Mesenchymal stem cell (in vitro differentiated cells and primary cell): ENCODE measurements around the gene DSPP. TPM values are rescaled to one million over a fixed set of nuclear protein-coding genes. Genes with fewer than 3 reads are reported as not detected.

Experiments
- DNase-seq: peaks from one replicate; pipeline ENCODE4 v3.0.0-alpha.2; 2013
- H2AFZ ChIP-seq: one replicate; pipeline ENCODE4 v1.6.1; 2013; ENCODE audit warnings: low read depth, mild to moderate bottlenecking, control low read depth, inconsistent platforms, low read length, moderate library complexity
- H2AK5ac ChIP-seq: 2 replicates; pipeline ENCODE4 v1.6.1; 2013; ENCODE audit warnings: low read length, moderate library complexity, mild to moderate bottlenecking, inconsistent platforms; ENCODE audit not compliant: severe bottlenecking
- H2BK120ac ChIP-seq: one replicate; pipeline ENCODE4 v1.6.1; 2013; ENCODE audit warnings: low read depth, mild to moderate bottlenecking, inconsistent platforms, low read length, moderate library complexity
- H2BK12ac ChIP-seq, 2 experiments: one replicate each; pipeline ENCODE4 v1.6.1; 2013; ENCODE audit warnings: inconsistent platforms in 2 of 2, low read length in 2 of 2, mild to moderate bottlenecking in 2 of 2, moderate library complexity in 2 of 2, control low read depth in 1 of 2
- H2BK15ac ChIP-seq: one replicate; pipeline ENCODE4 v1.6.1; 2013; ENCODE audit warnings: mild to moderate bottlenecking, low read depth, inconsistent platforms; ENCODE audit not compliant: poor library complexity, severe bottlenecking
- H2BK5ac ChIP-seq: 2 replicates; pipeline ENCODE4 v1.6.1; 2013; ENCODE audit warnings: low read depth, mild to moderate bottlenecking, low read length, control low read depth, inconsistent platforms; ENCODE audit not compliant: poor library complexity, severe bottlenecking
- H3K14ac ChIP-seq, 2 experiments: one replicate each; pipeline ENCODE4 v1.6.1; 2013; ENCODE audit warnings: inconsistent platforms in 2 of 2, low read length in 2 of 2, control low read depth in 1 of 2, mild to moderate bottlenecking in 1 of 2, moderate library complexity in 1 of 2
- H3K18ac ChIP-seq, 2 experiments: one replicate each; pipeline ENCODE4 v1.6.1; 2013; ENCODE audit warnings: inconsistent platforms in 2 of 2, low read length in 2 of 2, control low read depth in 1 of 2, low read depth in 1 of 2, mild to moderate bottlenecking in 1 of 2
- H3K23ac ChIP-seq, 2 experiments: one replicate each; pipeline ENCODE4 v1.6.1; 2013; ENCODE audit warnings: inconsistent platforms in 2 of 2, low read length in 2 of 2, mild to moderate bottlenecking in 2 of 2, moderate library complexity in 2 of 2, control low read depth in 1 of 2
- H3K27ac ChIP-seq: 2 replicates; pipeline ENCODE4 v1.5.1; 2013; ENCODE audit warnings: mild to moderate bottlenecking, moderate library complexity, low read length, control low read depth, inconsistent platforms; ENCODE audit not compliant: poor library complexity, severe bottlenecking
- H3K27me3 ChIP-seq, 2 experiments: 2 replicates each; pipeline versions ENCODE4 v1.6.1 to v1.7.0; 2013; ENCODE audit warnings: low read length in 2 of 2, mild to moderate bottlenecking in 2 of 2, moderate library complexity in 2 of 2, control low read depth in 1 of 2, inconsistent platforms in 1 of 2; ENCODE audit not compliant: control insufficient read depth in 1 of 2, insufficient read depth in 1 of 2
- H3K36me3 ChIP-seq, 2 experiments: 2 replicates each; pipeline versions ENCODE4 v1.6.1 to v1.7.0; 2013; ENCODE audit warnings: low read length in 2 of 2, control low read depth in 1 of 2, inconsistent platforms in 1 of 2, low read depth in 1 of 2, mild to moderate bottlenecking in 1 of 2; ENCODE audit not compliant: insufficient read depth in 2 of 2, control insufficient read depth in 1 of 2
- H3K4ac ChIP-seq, 2 experiments: one replicate each; pipeline ENCODE4 v1.6.1; 2013; ENCODE audit warnings: inconsistent platforms in 2 of 2, low read length in 2 of 2, mild to moderate bottlenecking in 2 of 2, moderate library complexity in 2 of 2, control low read depth in 1 of 2, low read depth in 1 of 2
- H3K4me1 ChIP-seq: 2 replicates; pipeline ENCODE4 v1.6.1; 2013; ENCODE audit warnings: low read depth, low read length, control low read depth; ENCODE audit not compliant: control insufficient read depth, insufficient read depth
- H3K4me2 ChIP-seq: 2 replicates; pipeline ENCODE4 v1.6.1; 2013; ENCODE audit warnings: low read length, mild to moderate bottlenecking, inconsistent platforms; ENCODE audit not compliant: poor library complexity, severe bottlenecking
- H3K4me3 ChIP-seq, 2 experiments: 2 replicates each; pipeline versions ENCODE4 v1.5.1 to v1.7.0; 2013; ENCODE audit warnings: low read length in 2 of 2, mild to moderate bottlenecking in 2 of 2, control low read depth in 1 of 2, low read depth in 1 of 2; ENCODE audit not compliant: insufficient read depth in 1 of 2
- H3K79me1 ChIP-seq: replicated peaks from 2 replicates; pipeline ENCODE4 v1.6.1; 2013; ENCODE audit warnings: mild to moderate bottlenecking, control low read depth, low read length, inconsistent platforms; ENCODE audit not compliant: poor library complexity, severe bottlenecking
- H3K9ac ChIP-seq: 2 replicates; pipeline ENCODE4 v1.7.0; 2013; ENCODE audit warnings: mild to moderate bottlenecking, low read length, moderate library complexity
- H3K9me3 ChIP-seq: 2 replicates; pipeline ENCODE4 v1.7.0; 2013; ENCODE audit warnings: mild to moderate bottlenecking, low read length; ENCODE audit not compliant: control insufficient read depth
- H4K8ac ChIP-seq: one replicate; pipeline ENCODE4 v1.6.1; 2013; ENCODE audit warnings: inconsistent platforms, mild to moderate bottlenecking, low read length, moderate library complexity
- H4K91ac ChIP-seq: one replicate; pipeline ENCODE4 v1.6.1; 2013; ENCODE audit warnings: mild to moderate bottlenecking, low read length, inconsistent platforms
- WGBS: methylation state at CpG from one replicate; pipeline ENCODE4 v1.1.7; 2013; ENCODE audit warnings: mixed read lengths; 5-methylcytosine and 5-hydroxymethylcytosine counted together
- polyA plus RNA-seq, 2 experiments: library from polyadenylated mRNA; stranded (reverse); fragments of 200-250 nt; gene quantifications; one replicate each; pipeline ENCODE4 v1.2.3, GENCODE V29; 2013

Gene DSPP
- polyA plus RNA-seq (2013, experiment 1 of 2): not detected
- polyA plus RNA-seq (2013, experiment 2 of 2): not detected

GRCh38 chr4:87608229-87608628 lies at the start of gene DSPP:
TSS of gene DSPP (plus strand) at chr4:87608529. CDS start at chr4:87610909, 2,380 bp downstream.
- no peaks in the 10 kb centered on the region for H3K9me3 ChIP-seq
- no peak within 1 kb of the TSS for H4K8ac ChIP-seq
- peak within 1 kb of the TSS; percentile 5 for H2AFZ ChIP-seq
- no peak within 1 kb of the TSS for H3K4ac ChIP-seq
- no peak within 1 kb of the TSS for H2BK120ac ChIP-seq
- no peak within 1 kb of the TSS for H3K18ac ChIP-seq
- H2BK15ac ChIP-seq: no peak within 1 kb of the TSS
- H3K27ac ChIP-seq: no peak within 1 kb of the TSS
- H2AK5ac ChIP-seq: no peak within 1 kb of the TSS
- no peak within 1 kb of the TSS for H3K4me2 ChIP-seq
- H3K4me3 ChIP-seq: no peak within 1 kb of the TSS
- H3K4me1 ChIP-seq: no peaks in the 10 kb centered on the region
- WGBS: 87% methylated on average over 4 of the region's 4 CpGs
- H3K27me3 ChIP-seq: peaks cover 5 to 8% of the 10 kb centered on the region in 2 experiments
- H3K14ac ChIP-seq: no peak within 1 kb of the TSS
- H2BK5ac ChIP-seq: no peak within 1 kb of the TSS
- no peaks in the 10 kb centered on the region for H3K36me3 ChIP-seq
- H3K79me1 ChIP-seq: no peaks in the 10 kb centered on the region
- H3K9ac ChIP-seq: no peak within 1 kb of the TSS
- DNase-seq: no peak
- no peak within 1 kb of the TSS for H3K23ac ChIP-seq
- no peak within 1 kb of the TSS for H4K91ac ChIP-seq
- H2BK12ac ChIP-seq: no peak within 1 kb of the TSS

- Histone ChIP-seq H2BK12ac (no peak overlapping the region), H2AFZ (no peak overlapping the region), H3K4me1 (peaks cover 1% of the 10 kb centered on the region), H3K36me3 (no peaks in the 10 kb centered on the region), H2BK15ac (no peak overlapping the region), H3K4ac (no peak overlapping the region), H3K18ac (no peak overlapping the region), H3K79me1 (no peaks in the 10 kb centered on the region), H2BK5ac (no peak overlapping the region), H3K4me2 (no peak overlapping the region), H3K9me3 (no peaks in the 10 kb centered on the region), H3K27me3 (no peaks in the 10 kb centered on the region), H3K4me3 (no peak overlapping the region), H4K91ac (no peak overlapping the region), H2AK5ac (no peak overlapping the region), H2BK120ac (no peak overlapping the region), H3K9ac (no peak overlapping the region), H3K23ac (no peak overlapping the region), H4K8ac (no peak overlapping the region), H3K27ac (no peak overlapping the region), H3K14ac (no peak overlapping the region)
- DNase-seq: no peak
- WGBS: 74% methylated on average over 6 of the region's 8 CpGs
These were observed 49.1 kb upstream of the DSPP start for GRCh38 chr4:87559090-87559837.

- H3K18ac ChIP-seq: no peak overlapping the region
- no peak overlapping the region for H3K27ac ChIP-seq
- no peak overlapping the region for H2BK120ac ChIP-seq
- no peaks in the 10 kb centered on the region for H3K36me3 ChIP-seq
- H3K14ac ChIP-seq: no peak overlapping the region
- H4K91ac ChIP-seq: no peak overlapping the region
- no peak overlapping the region for H3K4ac ChIP-seq
- H3K4me1 ChIP-seq: peaks cover 1% of the 10 kb centered on the region
- H3K79me1 ChIP-seq: no peaks in the 10 kb centered on the region
- no peak overlapping the region for H3K9ac ChIP-seq
- no peak overlapping the region for H3K4me2 ChIP-seq
- WGBS: 89% methylated on average over 2 of the region's 2 CpGs
- H2BK12ac ChIP-seq: no peak overlapping the region
- no peak overlapping the region for H2BK5ac ChIP-seq
- no peaks in the 10 kb centered on the region for H3K9me3 ChIP-seq
- no peak overlapping the region for H2AFZ ChIP-seq
- no peak overlapping the region for H3K23ac ChIP-seq
- no peaks in the 10 kb centered on the region for H3K27me3 ChIP-seq
- H2BK15ac ChIP-seq: no peak overlapping the region
- no peak overlapping the region for H2AK5ac ChIP-seq
- no peak for DNase-seq
- H3K4me3 ChIP-seq: no peak overlapping the region
- no peak overlapping the region for H4K8ac ChIP-seq
These were observed 47.5 kb upstream of the DSPP start for GRCh38 chr4:87560802-87561201.

- Histone ChIP-seq H3K9ac (no peak overlapping the region), H2AFZ (no peak overlapping the region), H3K4me1 (no peaks in the 10 kb centered on the region), H3K27me3 (no peaks in the 10 kb centered on the region), H2AK5ac (no peak overlapping the region), H3K14ac (no peak overlapping the region), H3K23ac (no peak overlapping the region), H3K18ac (no peak overlapping the region), H3K4me2 (no peak overlapping the region), H2BK12ac (no peak overlapping the region), H2BK5ac (no peak overlapping the region), H4K91ac (no peak overlapping the region), H3K9me3 (no peaks in the 10 kb centered on the region), H3K27ac (no peak overlapping the region), H2BK120ac (no peak overlapping the region), H3K79me1 (no peaks in the 10 kb centered on the region), H4K8ac (no peak overlapping the region), H3K4ac (no peak overlapping the region), H2BK15ac (no peak overlapping the region), H3K4me3 (no peak overlapping the region), H3K36me3 (no peaks in the 10 kb centered on the region)
- DNase-seq: no peak
- WGBS: 90% methylated on average over 4 of the region's 4 CpGs
These were observed 42.6 kb upstream of the DSPP start for GRCh38 chr4:87565746-87566145.
